ENCODE data around the gene EIF2AK3. TPM values are rescaled to one million over a fixed set of nuclear protein-coding genes. Genes with fewer than 3 reads are reported as not detected.

EIF2AK3 gene
- total and polyA plus RNA-seq, 2 donors (not counting 1 experiment from before 2014, with no cell fraction given) = 11.9 to 19.8 TPM

DNA sequence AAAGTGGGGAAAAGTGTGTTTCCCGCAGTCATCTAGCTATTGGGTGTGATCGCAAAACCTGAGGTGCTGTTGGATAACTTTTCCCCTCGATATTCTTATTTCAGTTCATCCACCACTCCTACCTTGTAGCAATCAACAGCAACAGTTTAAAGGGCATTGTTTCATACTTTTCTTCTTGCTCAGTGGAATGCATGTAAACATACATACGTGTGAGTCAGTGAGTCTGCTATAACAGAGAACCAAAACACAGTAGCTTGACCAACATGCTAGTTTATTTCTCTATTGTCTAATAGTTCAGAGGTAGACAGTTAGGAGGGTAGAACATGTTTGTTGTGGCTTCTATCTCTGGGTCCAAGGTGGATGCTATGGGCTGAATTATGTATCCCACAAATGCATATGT lies 97.2 kb downstream of the EIF2AK3 start:
- Histone ChIP-seq H4K20me1 (ENCODE audit: control insufficient read depth, extremely low read depth, insufficient read depth, low read length) (no peaks in the 10 kb centered on the region), H3K9ac (ENCODE audit: insufficient read depth, low read length) (no peak overlapping the region), H3K27ac (ENCODE audit: insufficient read depth, low read length) (no peak overlapping the region), H3K4me1 (ENCODE audit: control insufficient read depth, extremely low read depth, insufficient read depth, low read length) (no peaks in the 10 kb centered on the region), H3K4me2 (ENCODE audit: extremely low read depth, insufficient read depth, low read length) (no peak overlapping the region), H3K79me2 (ENCODE audit: control insufficient read depth, insufficient read depth, low read length) (no peaks in the 10 kb centered on the region), H2AFZ (ENCODE audit: low read length) (no peak overlapping the region), H3K36me3 (ENCODE audit: control insufficient read depth, insufficient read depth, low read length) (no peaks in the 10 kb centered on the region), H3K9me3 (ENCODE audit: control insufficient read depth, insufficient read depth, low read depth, low read length) (no peaks in the 10 kb centered on the region), H3K4me3 (replicated peaks in 1 of 4; ENCODE audit: control extremely low read depth in 1 of 4, insufficient read depth in 1 of 4, low read depth in 3 of 4, low read length in 4 of 4) (no peak overlapping the region), H3K27me3 (ENCODE audit: control insufficient read depth, insufficient read depth, low read length) (no peaks in the 10 kb centered on the region)
- TF ChIP-seq CTCF (conservative IDR thresholded peaks at IDR 0.05 in 1 of 2, IDR thresholded peaks at IDR 0.05 in 1 of 2; ENCODE audit: low read depth in 1 of 2, low read length in 2 of 2) (no peak), EZH2 (IDR thresholded peaks at IDR 0.05; ENCODE audit: low read length, missing control alignments) (no peak)
- no peak for DNase-seq (ENCODE audit: low read depth in 2 of 2)

DNA sequence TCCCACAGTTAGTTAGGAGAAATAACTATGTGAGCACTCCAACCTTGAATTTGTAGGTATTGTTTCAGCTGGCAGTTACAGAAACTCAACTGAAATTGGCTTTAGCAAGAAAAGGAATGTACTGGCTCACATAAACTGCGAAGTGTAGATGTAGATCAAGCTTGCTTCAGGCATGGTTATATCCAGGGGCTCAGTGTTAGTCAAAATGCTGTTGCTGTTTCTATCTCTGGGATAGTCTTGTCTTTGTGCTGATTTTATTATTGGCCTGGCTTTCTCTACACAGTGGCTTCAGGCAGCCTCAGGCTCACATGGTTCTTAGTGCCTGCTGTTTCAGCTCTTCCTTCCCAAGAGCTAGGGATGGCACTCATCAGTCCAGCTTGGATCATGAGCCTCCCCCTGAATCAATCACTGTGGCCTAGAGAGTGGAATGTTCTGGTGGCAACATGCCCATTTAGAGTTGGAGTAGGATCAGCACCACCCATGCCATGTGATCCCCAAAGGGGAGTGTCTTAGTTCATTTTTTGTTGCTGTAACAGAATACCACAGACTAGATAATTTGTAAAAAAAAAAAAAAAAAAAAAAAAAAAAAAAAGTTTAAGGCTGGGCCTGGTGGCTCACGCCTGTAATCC lies 105.7 kb downstream of the EIF2AK3 start:
- Histone ChIP-seq H3K4me2 (ENCODE audit: extremely low read depth, insufficient read depth, low read length) (no peak overlapping the region), H3K4me3 (replicated peaks in 1 of 4; ENCODE audit: control extremely low read depth in 1 of 4, insufficient read depth in 1 of 4, low read depth in 3 of 4, low read length in 4 of 4) (no peak overlapping the region), H3K9ac (ENCODE audit: insufficient read depth, low read length) (no peak overlapping the region), H3K36me3 (ENCODE audit: control insufficient read depth, insufficient read depth, low read length) (no peaks in the 10 kb centered on the region), H3K27me3 (ENCODE audit: control insufficient read depth, insufficient read depth, low read length) (no peaks in the 10 kb centered on the region), H3K27ac (ENCODE audit: insufficient read depth, low read length) (no peak overlapping the region), H4K20me1 (ENCODE audit: control insufficient read depth, extremely low read depth, insufficient read depth, low read length) (no peaks in the 10 kb centered on the region), H2AFZ (ENCODE audit: low read length) (no peak overlapping the region), H3K4me1 (ENCODE audit: control insufficient read depth, extremely low read depth, insufficient read depth, low read length) (no peaks in the 10 kb centered on the region), H3K79me2 (ENCODE audit: control insufficient read depth, insufficient read depth, low read length) (no peaks in the 10 kb centered on the region), H3K9me3 (ENCODE audit: control insufficient read depth, insufficient read depth, low read depth, low read length) (no peaks in the 10 kb centered on the region)
- no peak for DNase-seq (ENCODE audit: low read depth in 2 of 2)
- TF ChIP-seq EZH2 (IDR thresholded peaks at IDR 0.05; ENCODE audit: low read length, missing control alignments) = no peak
- TF ChIP-seq CTCF (conservative IDR thresholded peaks at IDR 0.05 in 1 of 2, IDR thresholded peaks at IDR 0.05 in 1 of 2; ENCODE audit: low read depth in 1 of 2, low read length in 2 of 2) = no peak

DNA sequence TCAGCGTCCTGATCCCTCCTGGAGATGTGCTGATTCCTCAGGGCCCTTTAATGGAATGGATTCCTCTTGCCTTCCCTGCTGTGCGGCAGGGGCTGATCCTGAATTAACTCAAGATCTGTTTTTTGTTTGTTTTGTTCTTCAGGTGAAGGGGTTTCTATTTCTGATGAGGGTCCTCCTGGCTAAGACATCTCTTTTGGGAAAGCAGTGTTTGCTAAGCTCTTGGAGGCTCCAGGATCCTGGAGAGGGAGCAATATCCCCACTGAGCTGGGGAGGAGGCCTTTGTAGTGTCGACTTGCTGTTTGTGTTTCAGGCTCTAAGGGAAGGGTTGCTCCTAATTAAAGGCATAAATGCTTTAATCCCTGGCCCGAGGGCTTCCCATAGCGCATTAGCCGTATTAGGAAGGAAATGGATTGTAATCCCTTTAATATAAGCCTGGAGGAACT lies 109.5 kb downstream of the EIF2AK3 start:
- no peaks in the 10 kb centered on the region for H4K20me1 ChIP-seq (ENCODE audit: control insufficient read depth, extremely low read depth, insufficient read depth, low read length)
- H3K79me2 ChIP-seq (ENCODE audit: control insufficient read depth, insufficient read depth, low read length) = no peaks in the 10 kb centered on the region
- no peak overlapping the region for H3K4me3 ChIP-seq (replicated peaks in 1 of 4; ENCODE audit: control extremely low read depth in 1 of 4, insufficient read depth in 1 of 4, low read depth in 3 of 4, low read length in 4 of 4)
- TF ChIP-seq CTCF (conservative IDR thresholded peaks at IDR 0.05 in 1 of 2, IDR thresholded peaks at IDR 0.05 in 1 of 2; ENCODE audit: low read depth in 1 of 2, low read length in 2 of 2) (no peak), EZH2 (IDR thresholded peaks at IDR 0.05; ENCODE audit: low read length, missing control alignments) (no peak)
- no peak overlapping the region for H2AFZ ChIP-seq (ENCODE audit: low read length)
- H3K27ac ChIP-seq (ENCODE audit: insufficient read depth, low read length) = no peak overlapping the region
- no peaks in the 10 kb centered on the region for H3K36me3 ChIP-seq (ENCODE audit: control insufficient read depth, insufficient read depth, low read length)
- no peaks in the 10 kb centered on the region for H3K4me1 ChIP-seq (ENCODE audit: control insufficient read depth, extremely low read depth, insufficient read depth, low read length)
- DNase-seq (ENCODE audit: low read depth in 2 of 2) = no peak
- no peaks in the 10 kb centered on the region for H3K27me3 ChIP-seq (ENCODE audit: control insufficient read depth, insufficient read depth, low read length)
- no peaks in the 10 kb centered on the region for H3K9me3 ChIP-seq (ENCODE audit: control insufficient read depth, insufficient read depth, low read depth, low read length)
- H3K9ac ChIP-seq (ENCODE audit: insufficient read depth, low read length) = no peak overlapping the region
- no peak overlapping the region for H3K4me2 ChIP-seq (ENCODE audit: extremely low read depth, insufficient read depth, low read length)

Other genes with a start within 250 kb of the EIF2AK3 start
- gene FOXI3, start 174.8 kb downstream of the EIF2AK3 start, total RNA-seq = not detected in 2 replicates
- not detected in 2 replicates for gene FOXI3, start 174.8 kb downstream of the EIF2AK3 start, polyA plus RNA-seq
- 6.4 and 6.7 TPM in 2 replicates for gene RPIA, start 64.2 kb upstream of the EIF2AK3 start, total RNA-seq
- 9.4 and 9.9 TPM in 2 replicates for gene RPIA, start 64.2 kb upstream of the EIF2AK3 start, polyA plus RNA-seq

All from fibroblast of lung (primary cell).